CD4-positive, alpha-beta T cell treated with Interferon alpha-2 for 1 hour (primary cell): ENCODE data around the gene MYRF.

ENCODE experiments used
- DNase-seq, 2 donors: peaks; one replicate each; pipeline ENCODE4 v3.0.0-alpha.2; 2020 to 2022

MYRF gene

GRCh38 chr11:61799665-61800284 lies 47.3 kb downstream of the MYRF start:
- no peak for DNase-seq

GRCh38 chr11:61800331-61801281 lies 48.2 kb downstream of the MYRF start:
- DNase-seq: no peak

GRCh38 chr11:61802605-61803004 lies 50.2 kb downstream of the MYRF start:
- DNase-seq: no peak

GRCh38 chr11:61803889-61804647 lies 51.6 kb downstream of the MYRF start:
- DNase-seq: no peak

GRCh38 chr11:61805146-61805545 lies 52.7 kb downstream of the MYRF start:
- no peak for DNase-seq

- DNase-seq: no peak
Observed at GRCh38 chr11:61806785-61807184, 54.3 kb downstream of the MYRF start.

- DNase-seq: no peak
Observed at GRCh38 chr11:61810671-61811175, 58.3 kb downstream of the MYRF start.

- DNase-seq: no peak
Observed at GRCh38 chr11:61811831-61812230, 59.4 kb downstream of the MYRF start.

GRCh38 chr11:61812736-61813411 lies 60.4 kb downstream of the MYRF start:
- no peak for DNase-seq

GRCh38 chr11:61814247-61814957 lies 62.0 kb downstream of the MYRF start:
- DNase-seq: peak in 1 of 2 donors; percentile 34

- peak; percentile 50 to 80 for DNase-seq
Observed at GRCh38 chr11:61814958-61815789, 62.7 kb downstream of the MYRF start.

- DNase-seq: peak; percentile 42 to 52
Observed at GRCh38 chr11:61815790-61816735, 63.6 kb downstream of the MYRF start.

- DNase-seq: peak; percentile 77 to 81
Observed at GRCh38 chr11:61816736-61817455, 64.5 kb downstream of the MYRF start, which contains the start of gene FADS1. TSS of gene FADS1 (minus strand) at chr11:61817003. CDS start at chr11:61816929, 74 bp downstream.

- DNase-seq: no peak
Observed at GRCh38 chr11:61817471-61818202, 65.2 kb downstream of the MYRF start.

- no peak for DNase-seq
Observed at GRCh38 chr11:61820174-61820573, 67.7 kb downstream of the MYRF start.

GRCh38 chr11:61826930-61827570 lies 74.6 kb downstream of the MYRF start:
- peak in 1 of 2 donors; percentile 5 for DNase-seq

- peak; percentile 59 to 68 for DNase-seq
Observed at GRCh38 chr11:61827571-61828378, 75.3 kb downstream of the MYRF start, which contains the start of gene FADS2. TSS of gene FADS2 (plus strand) at chr11:61828300. CDS start at chr11:61828391, 91 bp downstream.
